Measurements from ENCODE around the gene KIFC1.

The KIFC1 gene

DNA sequence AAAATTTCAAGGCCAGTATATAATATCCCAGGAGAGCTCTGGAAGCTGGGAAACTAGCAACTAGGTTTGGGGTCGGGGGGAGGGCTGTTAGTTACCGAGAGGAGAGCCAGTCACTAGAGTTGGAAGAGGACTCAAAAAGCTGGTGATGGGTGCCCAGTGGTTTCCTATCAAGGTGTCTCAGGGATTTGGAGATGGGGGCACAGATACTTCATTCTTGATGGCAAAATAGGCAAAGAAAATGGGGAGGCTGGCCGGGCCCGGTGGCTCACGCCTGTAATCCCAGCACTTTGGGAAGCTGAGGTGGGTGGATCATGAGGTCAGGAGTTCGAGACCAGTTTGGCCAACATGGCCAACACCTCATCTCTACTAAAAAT, 20.0 kb downstream of the KIFC1 start:
- DNase-seq (ENCODE audit: low spot score), result no peak

DNA sequence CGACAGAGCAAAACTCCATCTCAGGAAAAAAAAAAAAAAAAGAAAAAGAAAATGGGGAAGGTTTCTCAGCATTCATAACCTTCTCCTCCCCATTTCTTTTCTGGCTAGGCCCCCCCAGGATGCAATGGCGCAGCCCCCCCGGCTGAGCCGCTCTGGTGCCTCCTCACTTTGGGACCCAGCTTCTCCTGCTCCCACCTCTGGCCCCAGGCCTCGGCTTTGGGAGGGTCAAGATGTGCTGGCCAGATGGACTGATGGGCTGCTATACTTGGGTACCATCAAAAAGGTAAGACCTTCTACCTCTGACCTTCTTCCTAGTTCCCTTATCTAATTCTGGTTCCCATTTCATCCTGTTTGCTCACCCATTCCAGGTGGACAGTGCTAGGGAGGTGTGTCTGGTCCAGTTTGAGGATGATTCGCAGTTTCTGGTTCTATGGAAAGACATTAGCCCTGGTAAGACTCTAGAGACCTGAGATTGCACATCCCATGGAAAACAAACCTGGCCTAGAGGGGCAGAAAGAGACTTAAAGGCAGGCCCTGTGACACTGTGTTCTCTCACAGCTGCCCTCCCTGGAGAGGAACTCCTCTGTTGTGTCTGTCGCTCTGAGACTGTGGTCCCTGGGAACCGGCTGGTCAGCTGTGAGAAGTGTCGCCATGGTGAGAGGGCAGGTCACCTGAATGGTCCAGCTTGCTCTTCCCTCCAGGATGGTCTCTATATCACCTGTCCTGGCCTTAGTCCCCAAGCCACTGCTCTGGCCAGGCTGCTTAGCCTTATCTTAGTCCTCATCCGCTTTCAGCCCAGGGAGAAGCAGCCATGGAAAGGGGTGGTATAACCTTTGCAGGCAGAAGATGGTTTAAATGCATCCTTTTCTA, 20.8 kb downstream of the KIFC1 start:
- no peak for DNase-seq (ENCODE audit: low spot score)

DNA sequence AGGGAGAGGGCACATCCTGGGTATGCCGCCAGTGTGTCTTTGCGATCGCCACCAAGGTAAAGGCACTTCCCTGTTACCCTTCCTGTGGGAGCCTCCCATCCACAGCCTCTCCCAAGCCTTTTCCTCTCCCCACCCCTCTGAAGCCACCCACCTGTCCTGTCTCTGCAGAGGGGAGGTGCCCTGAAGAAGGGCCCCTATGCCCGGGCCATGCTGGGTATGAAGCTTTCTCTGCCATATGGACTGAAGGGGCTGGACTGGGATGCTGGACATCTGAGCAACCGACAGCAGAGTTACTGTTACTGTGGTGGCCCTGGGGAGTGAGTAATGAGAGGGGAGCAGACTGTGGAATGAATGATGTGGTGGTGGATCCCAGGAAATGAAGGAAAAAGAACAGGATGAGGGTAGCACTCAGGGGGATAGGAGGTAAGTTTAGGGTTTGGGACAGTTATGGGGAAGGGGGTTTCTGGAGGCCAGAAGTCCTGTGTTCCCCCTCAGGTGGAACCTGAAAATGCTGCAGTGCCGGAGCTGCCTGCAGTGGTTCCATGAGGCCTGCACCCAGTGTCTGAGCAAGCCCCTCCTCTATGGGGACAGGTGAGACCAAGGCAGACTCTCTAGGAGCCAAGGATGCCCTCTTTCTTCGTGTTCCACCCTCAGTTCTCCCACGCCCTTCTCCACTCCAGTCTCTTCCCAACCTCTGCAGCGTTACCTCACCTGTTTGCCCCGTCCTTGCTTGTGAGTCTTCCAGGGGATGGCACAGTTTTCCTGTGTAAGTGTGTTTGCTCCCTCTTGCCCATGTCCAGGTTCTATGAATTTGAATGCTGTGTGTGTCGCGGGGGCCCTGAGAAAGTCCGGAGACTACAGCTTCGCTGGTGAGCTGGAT, 21.9 kb downstream of the KIFC1 start:
- no peak for DNase-seq (ENCODE audit: low spot score)

DNA sequence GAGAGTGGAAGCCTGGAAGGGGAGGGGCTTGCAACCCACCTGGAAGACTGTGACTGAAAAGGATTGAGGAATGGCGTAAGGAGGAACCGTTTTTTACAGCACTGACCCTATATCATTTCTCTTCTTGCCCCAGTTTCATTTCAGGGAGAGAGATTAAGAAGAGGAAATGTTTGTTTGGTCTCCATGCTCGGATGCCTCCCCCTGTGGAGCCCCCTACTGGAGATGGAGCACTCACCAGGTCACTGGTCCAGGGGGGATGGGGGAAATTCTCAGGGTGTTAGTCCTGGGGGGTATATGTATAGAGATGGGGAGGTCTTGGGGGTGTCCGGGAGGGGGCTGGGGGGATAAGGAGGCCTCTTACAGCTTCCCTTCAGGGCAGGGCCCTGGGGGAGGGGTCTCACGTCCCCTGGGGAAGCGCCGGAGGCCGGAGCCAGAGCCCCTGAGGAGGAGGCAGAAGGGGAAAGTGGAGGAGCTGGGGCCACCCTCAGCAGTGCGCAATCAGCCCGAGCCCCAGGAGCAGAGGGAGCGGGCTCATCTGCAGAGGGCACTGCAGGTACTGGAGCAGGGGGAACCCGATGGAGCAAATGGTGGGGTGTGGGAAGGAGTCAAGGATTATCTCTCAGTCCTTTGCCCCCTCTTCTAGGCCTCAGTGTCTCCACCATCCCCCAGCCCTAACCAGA, 23.1 kb downstream of the KIFC1 start:
- peak; percentile 66 for DNase-seq (ENCODE audit: low spot score)

DNA sequence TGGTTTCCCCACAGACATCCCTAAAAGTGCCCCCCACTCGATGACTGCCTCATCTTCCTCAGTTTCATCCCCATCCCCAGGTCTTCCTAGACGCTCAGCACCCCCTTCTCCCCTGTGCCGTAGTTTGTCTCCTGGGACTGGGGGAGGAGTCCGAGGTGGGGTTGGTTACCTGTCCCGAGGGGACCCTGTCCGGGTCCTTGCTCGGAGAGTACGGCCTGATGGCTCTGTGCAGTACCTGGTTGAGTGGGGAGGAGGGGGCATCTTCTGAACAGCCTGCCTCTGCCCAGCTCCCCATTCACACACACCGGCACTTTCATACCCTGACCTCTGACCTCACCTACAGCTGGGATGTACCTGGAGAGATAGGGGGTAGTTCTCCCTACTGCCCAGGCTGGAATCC, 24.2 kb downstream of the KIFC1 start:
- no peak for DNase-seq (ENCODE audit: low spot score)

DNA sequence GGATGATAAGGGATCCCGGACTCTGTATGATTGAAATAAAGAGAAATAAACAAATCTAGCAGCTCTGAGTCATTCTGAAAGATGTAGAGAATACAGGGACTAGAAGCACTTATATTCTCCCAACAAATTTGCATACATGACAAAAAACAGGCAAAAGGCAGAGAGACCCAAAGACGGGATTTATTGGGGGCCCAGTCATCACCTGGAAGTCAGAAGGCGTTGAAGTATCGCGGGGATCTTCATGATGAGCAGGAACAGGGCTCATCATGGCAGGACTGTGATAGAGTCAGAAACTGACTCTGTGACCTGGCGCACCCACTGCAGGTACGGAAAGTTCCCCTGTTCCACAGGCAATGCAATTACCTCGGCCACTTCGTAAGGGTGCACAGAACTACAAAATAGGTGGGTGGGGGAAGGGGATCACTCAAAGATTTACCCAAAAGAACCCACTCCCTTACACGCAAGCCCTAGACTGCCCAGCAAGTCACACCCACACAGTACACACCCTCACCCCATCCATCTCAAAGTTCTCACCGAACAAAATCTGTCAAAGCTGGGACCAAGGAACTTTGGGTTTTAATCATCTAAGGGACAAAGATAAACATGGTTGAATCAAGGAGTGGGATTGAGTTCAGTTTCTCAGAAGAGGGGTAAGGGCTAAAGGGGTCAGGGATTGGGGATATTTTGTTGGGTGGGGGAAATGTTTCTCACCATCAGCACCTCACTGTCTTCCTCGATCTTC, 24.9 kb downstream of the KIFC1 start:
- DNase-seq (ENCODE audit: low spot score), result no peak

DNA sequence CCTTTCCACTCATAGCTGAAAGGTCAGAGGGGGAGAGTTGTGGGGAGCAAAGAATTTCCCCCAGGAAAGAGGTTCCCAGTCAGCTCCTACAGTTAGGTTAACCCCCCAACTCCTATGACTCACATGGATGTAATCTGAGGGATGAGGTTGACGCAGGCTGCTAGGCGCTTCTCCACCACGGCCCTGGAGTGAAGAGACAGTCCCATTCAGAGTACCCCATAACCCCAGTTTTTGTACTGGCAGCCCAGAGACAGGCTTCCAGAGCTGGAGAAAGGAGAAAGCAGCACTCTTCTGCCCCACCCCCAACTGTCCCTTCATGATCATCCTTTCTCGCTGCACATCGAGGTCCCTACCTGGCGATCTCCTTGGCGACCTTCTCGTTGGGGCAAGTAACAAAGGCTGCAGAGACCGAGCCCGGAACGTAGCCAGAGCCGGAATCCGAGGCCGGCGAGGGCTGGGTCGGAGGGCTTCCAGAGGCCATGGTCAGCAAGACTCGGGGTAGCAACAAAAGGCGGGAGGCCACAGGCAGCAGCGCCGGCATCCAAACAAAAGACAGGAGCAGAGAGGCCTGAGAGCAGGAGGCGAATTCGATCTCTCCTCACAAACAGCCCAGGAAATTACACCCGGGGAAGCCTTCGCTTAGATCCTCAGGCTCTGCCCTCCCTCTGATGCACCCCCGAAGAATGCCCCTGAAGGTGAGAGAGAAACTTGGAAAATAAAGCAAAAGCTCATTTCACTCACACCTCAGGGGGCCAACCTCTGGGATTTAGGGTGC, 25.7 kb downstream of the KIFC1 start:
- peak; percentile 85 for DNase-seq (ENCODE audit: low spot score)

DNA sequence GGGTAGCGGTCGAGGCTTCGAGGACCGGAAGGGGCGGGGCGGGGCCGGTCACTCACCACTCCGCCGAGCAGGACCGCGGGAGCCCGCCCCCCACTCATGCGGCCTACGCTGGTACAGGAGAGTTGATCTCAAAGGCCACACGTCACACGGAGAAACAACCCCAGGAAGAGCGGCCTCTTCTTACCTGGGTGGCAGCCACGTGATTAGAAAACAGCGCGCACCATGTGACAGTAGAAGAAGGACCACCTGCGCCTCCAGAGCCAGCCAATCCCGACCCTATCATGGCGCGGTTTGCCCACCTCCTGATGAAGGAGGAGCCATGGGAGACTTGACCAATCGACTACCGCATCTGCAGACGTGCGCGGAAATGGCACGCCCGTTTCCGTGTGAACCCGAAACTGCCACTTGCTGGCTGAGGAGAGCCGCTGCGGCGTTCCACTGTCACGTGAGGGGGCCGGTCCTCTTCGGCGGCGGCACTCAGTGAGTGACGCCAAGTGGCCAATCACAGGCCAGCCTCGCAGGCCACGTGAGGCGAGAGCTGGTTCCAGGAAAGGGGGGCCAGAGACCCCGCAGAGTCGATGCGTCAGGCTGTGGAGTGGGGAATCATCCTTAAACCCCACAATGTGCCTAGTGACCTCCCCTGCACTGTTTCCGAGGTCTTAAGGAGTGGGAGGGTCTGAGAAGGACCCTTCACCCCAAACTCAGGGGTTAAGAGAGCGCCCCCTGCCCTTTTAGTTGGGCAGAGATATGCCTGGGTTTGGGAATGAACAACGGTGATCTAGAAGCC, 26.5 kb downstream of the KIFC1 start, which contains the start of gene CUTA:
Gene CUTA, minus strand, starts transcription at position 205 of the 787 bp plus-strand sequence. Its CDS starts 107 bp downstream, at position 98.
- peak; percentile 98 for DNase-seq (ENCODE audit: low spot score)

DNA sequence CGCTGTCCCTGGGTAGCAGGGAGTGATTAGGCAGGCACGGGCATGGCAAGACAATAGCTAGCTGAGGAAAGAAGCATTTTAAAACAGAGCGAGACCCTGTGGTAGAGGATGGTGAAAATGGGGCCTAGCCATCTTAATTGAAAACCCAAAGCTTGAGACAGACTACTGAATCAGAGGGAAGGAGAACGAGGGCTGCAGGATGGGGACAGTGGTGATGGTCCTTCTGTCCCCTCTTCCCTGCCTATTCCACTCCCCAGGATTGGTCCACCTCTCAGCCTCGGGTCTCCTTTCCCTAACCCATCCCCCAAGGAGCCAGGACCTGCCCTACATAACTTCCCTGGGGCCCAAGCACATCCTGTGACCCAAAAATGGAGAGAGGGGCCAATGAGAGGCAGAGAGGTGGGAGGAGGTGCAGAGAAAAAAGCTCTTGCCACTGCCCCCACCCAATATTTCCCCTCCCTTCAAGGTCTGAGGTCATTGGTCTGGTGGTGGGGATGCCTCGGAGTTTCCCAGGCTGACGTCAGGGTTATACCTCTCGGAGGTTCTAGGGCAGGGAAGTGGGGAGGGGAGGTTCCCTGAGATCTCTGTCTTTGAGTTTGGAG, 27.2 kb downstream of the KIFC1 start:
- DNase-seq (ENCODE audit: low spot score), result no peak

DNA sequence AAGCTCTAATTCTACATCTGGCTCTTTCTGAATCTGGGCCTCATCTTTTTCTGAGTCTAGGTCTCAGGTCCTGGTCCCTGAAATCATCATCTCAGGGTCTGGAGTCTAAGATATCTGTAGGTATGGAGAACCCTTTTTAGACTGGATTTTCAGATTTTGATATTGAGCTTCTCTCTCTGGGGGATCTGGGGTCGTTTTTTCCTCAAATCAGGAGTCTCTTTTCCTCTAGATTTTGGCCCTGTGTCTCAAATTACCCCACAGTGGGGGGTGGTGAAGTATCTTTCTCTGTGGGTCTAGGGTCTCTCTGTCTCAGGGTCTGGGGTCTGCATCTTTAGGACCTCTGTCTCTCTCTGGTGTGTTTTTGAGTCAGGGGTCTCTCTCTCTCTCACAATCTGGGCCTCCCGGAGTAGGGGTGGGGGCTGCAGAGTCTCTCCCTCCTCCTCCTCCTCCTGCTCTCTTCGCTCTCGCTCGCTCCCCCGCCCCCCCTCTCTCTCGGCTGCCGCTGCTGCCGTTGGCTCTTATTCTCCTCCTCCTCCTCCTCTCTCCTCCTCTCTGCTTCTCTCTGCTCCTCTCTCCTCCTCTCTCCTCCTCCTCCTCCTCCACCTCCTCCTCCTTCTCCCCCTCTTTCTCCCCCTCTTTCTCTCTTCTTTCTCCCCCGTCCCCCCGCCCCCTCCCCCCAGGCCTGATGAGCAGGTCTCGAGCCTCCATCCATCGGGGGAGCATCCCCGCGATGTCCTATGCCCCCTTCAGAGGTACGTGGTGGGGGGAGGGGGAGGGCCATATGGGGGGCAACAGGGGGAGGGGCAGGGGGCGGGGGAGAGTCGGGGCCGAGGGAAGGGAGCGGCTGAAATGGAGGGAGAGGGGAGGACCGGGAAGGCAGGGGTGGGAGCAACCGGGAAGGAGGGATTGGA, 28.2 kb downstream of the KIFC1 start, which contains the start of gene SYNGAP1:
Gene SYNGAP1, plus strand, starts transcription at position 486 of the 911 bp plus-strand sequence. Its CDS starts 200 bp downstream, at position 686.
- no peak for DNase-seq (ENCODE audit: low spot score)

DNA sequence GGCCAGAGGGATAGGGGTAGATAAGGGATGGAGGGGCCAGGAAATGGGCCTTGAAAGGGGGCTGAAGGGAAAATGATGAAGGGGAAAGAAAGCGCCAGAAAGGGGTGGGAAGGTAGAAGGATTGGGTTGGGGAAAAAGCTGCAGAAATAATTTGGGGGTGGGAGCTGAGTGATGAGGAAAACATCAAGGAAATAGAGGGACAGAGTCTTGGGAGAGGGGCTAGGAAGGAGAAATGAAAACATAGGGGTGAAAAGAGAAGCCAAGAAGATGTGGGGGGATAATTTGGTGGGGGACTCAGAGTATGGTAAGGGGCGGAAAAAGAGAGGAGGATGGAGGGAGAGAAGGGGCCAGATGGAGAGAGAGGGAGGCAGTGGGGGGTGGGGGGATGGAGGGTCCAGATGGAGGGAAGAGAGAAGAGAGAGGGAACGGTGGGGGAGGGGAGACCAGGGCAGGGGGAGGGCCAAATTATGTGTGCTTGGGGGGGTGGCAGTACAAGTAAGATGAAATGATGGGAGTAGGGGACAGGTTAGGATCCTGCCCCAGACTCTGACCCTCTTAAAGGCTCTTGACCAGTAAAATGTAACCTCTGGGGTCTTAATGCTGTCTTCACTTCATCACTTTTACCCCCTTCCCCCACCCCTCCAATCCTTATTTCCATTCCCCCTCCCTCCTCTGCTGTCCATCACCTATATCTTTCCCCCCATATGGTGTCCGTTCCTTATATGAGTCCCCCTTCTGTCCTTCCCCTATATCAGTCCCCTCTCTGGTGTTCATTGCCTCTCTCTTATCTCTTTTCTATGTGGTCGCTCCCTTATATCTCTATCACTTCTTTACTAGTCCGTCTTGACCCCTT, 29.1 kb downstream of the KIFC1 start:
- DNase-seq (ENCODE audit: low spot score), result no peak

DNA sequence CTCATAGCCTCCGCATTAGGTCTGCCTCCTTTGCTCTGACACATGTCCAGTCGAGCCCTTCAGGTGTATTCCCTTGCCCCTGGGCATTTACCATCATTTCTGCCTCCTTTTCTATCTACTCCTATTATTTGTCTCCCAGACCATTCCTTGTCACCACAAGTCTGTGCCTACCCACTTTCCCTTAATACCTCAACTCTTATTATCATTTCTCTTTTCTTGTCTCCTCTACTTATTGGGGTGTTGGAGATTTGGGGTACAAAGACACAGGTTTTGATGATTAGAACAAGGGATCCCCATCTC, 29.7 kb downstream of the KIFC1 start:
- DNase-seq (ENCODE audit: low spot score), result no peak

DNA sequence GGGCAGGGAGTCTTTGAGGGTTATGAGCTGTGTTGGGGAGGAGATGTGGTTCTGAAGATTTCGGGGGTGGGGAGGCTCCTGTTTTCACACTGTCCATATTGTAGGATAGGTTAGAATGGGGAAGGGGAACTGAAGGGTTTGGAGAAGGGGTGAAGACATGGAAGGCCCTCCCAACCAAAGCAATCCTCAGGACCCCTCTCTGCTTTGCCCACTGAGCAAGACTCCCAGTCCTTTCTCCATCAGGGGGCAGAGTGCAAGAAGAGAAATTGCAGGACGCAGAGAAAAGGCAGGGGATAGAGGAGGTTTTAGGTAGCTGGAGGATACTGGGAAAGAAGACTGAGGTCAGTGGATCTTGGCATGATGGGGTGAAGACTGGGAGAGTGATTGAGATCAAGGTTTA, 32.2 kb downstream of the KIFC1 start:
- no peak for DNase-seq (ENCODE audit: low spot score)

DNA sequence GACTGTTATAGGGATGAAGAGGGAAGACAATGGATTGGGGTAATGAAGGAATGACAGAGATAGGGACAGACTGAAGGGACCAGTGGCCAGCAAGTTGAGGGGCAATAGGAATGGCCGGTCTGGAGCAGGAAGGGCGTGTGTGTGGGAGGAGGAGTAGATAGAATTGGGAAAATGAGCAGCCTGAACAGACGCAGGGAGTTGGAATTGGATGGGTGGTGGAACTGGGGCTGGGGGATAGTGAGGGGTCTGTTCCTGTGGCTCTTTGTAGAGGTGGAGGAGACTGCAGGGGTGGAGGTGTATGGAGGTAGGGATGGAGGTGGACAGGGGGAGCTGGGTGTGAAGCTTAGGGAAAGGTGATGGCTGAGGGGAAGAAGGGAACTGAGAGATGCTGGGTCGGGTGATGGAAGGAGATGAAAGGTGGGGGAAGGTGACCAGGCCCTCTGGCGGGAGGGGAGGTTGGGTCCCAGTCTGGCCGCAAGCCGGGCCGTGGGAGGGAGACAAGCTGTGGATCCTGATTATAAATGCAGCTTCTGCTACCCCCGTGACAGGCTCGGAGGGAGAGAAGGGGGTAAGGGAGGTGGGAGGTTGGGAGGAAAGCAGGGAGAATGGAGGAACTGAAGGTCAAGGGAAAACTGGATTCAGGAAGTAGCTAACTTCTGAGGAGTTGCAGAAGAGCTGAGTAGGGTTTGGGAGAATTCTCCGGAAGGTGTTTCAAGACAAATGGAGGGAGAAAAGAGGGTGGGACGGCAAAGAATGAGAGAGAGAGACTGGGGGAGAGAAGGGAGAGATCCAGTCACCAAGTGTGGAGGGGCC, 33.4 kb downstream of the KIFC1 start:
- peak; percentile 27 for DNase-seq (ENCODE audit: low spot score)

DNA sequence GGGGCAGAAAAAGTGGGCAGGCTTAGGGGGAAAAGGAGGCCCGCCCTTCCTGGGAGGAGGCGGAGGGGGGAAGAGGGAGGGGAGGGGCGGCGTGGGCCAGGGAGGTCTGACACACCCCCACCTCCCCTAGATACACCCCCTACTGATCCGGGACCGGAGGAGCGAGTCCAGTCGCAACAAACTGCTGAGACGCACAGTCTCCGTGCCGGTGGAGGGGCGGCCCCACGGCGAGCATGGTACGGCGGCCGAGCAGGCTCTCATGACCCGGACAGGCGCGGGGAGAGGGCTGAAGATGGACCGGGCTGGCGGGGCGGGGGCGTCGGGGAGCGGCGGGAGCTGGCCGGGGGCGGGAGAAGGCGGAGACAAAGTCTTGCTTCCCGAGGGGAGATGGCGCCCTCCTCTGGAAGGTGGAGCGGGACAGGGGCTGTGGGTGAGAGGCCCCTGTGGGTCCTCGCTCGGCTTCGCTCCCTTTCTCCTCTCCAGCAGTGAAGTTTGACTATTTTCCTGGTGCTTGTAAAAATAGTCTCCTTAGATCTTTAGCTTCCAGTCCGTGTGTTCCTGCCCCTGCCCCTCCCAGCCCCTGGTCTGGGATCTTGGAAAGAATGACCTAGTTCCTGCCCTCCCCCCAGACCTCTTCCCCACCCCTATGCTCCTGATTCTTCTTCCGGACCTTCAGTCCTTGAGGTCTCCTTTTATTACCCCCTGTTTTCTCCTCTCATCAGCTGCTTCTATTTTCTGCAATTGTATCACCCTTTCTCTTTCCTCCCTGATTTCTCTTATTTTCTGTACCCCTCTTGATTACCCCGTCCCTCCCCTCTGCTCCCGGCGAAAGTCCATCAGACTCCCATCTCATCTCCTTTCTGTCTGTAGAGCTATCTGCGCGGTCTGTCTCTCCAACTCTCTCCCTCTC, 34.3 kb downstream of the KIFC1 start:
- DNase-seq (ENCODE audit: low spot score), result peak; percentile 89
